HEK293 (cell line): Measurements from ENCODE around the gene DIP2A.

ENCODE experiments used
- CTCF ChIA-PET: fragments of 350-600 bp; formaldehyde crosslinking; extraction: SDS; loops from one replicate; lab custom pipeline; 2021; ENCODE audit warnings: antibody characterized with exemption; lab: Yijun Ruan, JAX
- POLR2A ChIA-PET: fragments of 300-600 bp; formaldehyde crosslinking; extraction: SDS; loops from one replicate; lab custom pipeline; 2020; ENCODE audit warnings: antibody characterized with exemption, inconsistent platforms; lab: Yijun Ruan, JAX
- H3K27ac ChIP-seq: fragments of 200-500 bp; sonication (Bioruptor generic); 2 replicates; pipeline ENCODE4 v1.5.1; 2014; ENCODE audit warnings: low read depth, low read length, control low read depth, inconsistent platforms; ENCODE audit errors: extremely low read depth
- H3K36me3 ChIP-seq, 2 experiments: fragments of 200-500 bp in 1 of 2; sonication (Bioruptor generic) in 1 of 2; 1 replicate in 1 of 2; 2 replicates in 1 of 2; pipeline ENCODE4 v1.5.1; 2014 to 2017; ENCODE audit warnings: inconsistent platforms in 2 of 2, low read length in 2 of 2; ENCODE audit not compliant: control insufficient read depth in 2 of 2, insufficient read depth in 1 of 2
- H3K4me1 ChIP-seq: fragments of 200-500 bp; sonication (Bioruptor generic); 2 replicates; pipeline ENCODE4 v1.5.1; 2014; ENCODE audit warnings: mild to moderate bottlenecking, low read length, inconsistent platforms; ENCODE audit not compliant: control insufficient read depth, insufficient read depth
- H3K4me3 ChIP-seq: 2 replicates; pipeline ENCODE4 v1.5.1; 2011; ENCODE audit warnings: low read depth, mild to moderate bottlenecking, control low read depth, low read length, moderate library complexity
- H3K9me3 ChIP-seq: fragments of 200-500 bp; sonication (Bioruptor generic); 2 replicates; pipeline ENCODE4 v1.5.1; 2014; ENCODE audit warnings: low read depth, low read length, inconsistent platforms; ENCODE audit not compliant: control insufficient read depth, insufficient read depth
- GLIS2 ChIP-seq: fragments of 450-650 bp; formaldehyde crosslinking; IDR thresholded peaks from 2 replicates; pipeline ENCODE4 v1.5.1; 2016; ENCODE audit warnings: missing biosample characterization, missing genetic modification characterization
- KLF16 ChIP-seq: fragments of 450-650 bp; formaldehyde crosslinking; IDR thresholded peaks from 2 replicates; pipeline ENCODE4 v1.5.1; 2017; ENCODE audit warnings: missing biosample characterization, missing genetic modification characterization
- KLF8 ChIP-seq: fragments of 450-650 bp; formaldehyde crosslinking; IDR thresholded peaks from 2 replicates; pipeline ENCODE4 v1.5.1; 2016; ENCODE audit warnings: missing biosample characterization, missing genetic modification characterization
- PRDM1 ChIP-seq: fragments of 450-650 bp; formaldehyde crosslinking; IDR thresholded peaks from 2 replicates; pipeline ENCODE4; 2016; ENCODE audit warnings: missing biosample characterization, missing genetic modification characterization
- REST ChIP-seq: fragments of 450-650 bp; formaldehyde crosslinking; IDR thresholded peaks from 2 replicates; pipeline ENCODE4 v1.5.1; 2016; ENCODE audit warnings: missing biosample characterization, missing genetic modification characterization
- ZBTB1 ChIP-seq: fragments of 450-650 bp; formaldehyde crosslinking; IDR thresholded peaks from 2 replicates; pipeline ENCODE4 v1.5.1; 2016; ENCODE audit warnings: missing biosample characterization, missing genetic modification characterization
- ZNF10 ChIP-seq: fragments of 450-650 bp; formaldehyde crosslinking; IDR thresholded peaks from 2 replicates; pipeline ENCODE4 v1.5.1; 2017; ENCODE audit warnings: missing biosample characterization, missing genetic modification characterization
- ZNF19 ChIP-seq: fragments of 450-650 bp; formaldehyde crosslinking; IDR thresholded peaks from 2 replicates; pipeline ENCODE4; 2016; ENCODE audit warnings: missing biosample characterization, missing genetic modification characterization, low read depth
- ZNF223 ChIP-seq: fragments of 450-650 bp; formaldehyde crosslinking; IDR thresholded peaks from 2 replicates; pipeline ENCODE4 v1.5.1; 2016; ENCODE audit warnings: missing biosample characterization, missing genetic modification characterization
- ZNF302 ChIP-seq: fragments of 450-650 bp; formaldehyde crosslinking; IDR thresholded peaks from 2 replicates; pipeline ENCODE4 v1.5.1; 2016; ENCODE audit warnings: missing biosample characterization, missing genetic modification characterization, low read depth
- ZNF37A ChIP-seq: fragments of 450-650 bp; IDR thresholded peaks from 2 replicates; pipeline ENCODE4 v1.5.1; 2018; ENCODE audit warnings: missing biosample characterization, missing genetic modification characterization
- ZNF394 ChIP-seq: fragments of 450-650 bp; formaldehyde crosslinking; IDR thresholded peaks from 2 replicates; pipeline ENCODE4 v1.5.1; 2016; ENCODE audit warnings: missing biosample characterization, missing genetic modification characterization, mild to moderate bottlenecking, moderate library complexity, borderline replicate concordance
- ZNF423 ChIP-seq: fragments of 450-650 bp; formaldehyde crosslinking; IDR thresholded peaks from 2 replicates; pipeline ENCODE4 v1.5.1; 2016; ENCODE audit warnings: missing biosample characterization, missing genetic modification characterization
- ZNF426 ChIP-seq: fragments of 450-650 bp; formaldehyde crosslinking; IDR thresholded peaks from 2 replicates; pipeline ENCODE4 v1.5.1; 2017; ENCODE audit warnings: missing biosample characterization, missing genetic modification characterization, mild to moderate bottlenecking, inconsistent platforms, moderate library complexity
- ZNF473 ChIP-seq: fragments of 450-650 bp; formaldehyde crosslinking; IDR thresholded peaks from 2 replicates; pipeline ENCODE4 v1.5.1; 2017; ENCODE audit warnings: missing biosample characterization, missing genetic modification characterization
- ZNF48 ChIP-seq: fragments of 450-650 bp; formaldehyde crosslinking; IDR thresholded peaks from 2 replicates; pipeline ENCODE4 v1.5.1; 2016; ENCODE audit warnings: missing biosample characterization, missing genetic modification characterization
- ZNF518A ChIP-seq: fragments of 450-650 bp; formaldehyde crosslinking; conservative IDR thresholded peaks from 2 replicates; pipeline ENCODE4 v1.5.1; 2016; ENCODE audit warnings: low read depth, missing biosample characterization, missing genetic modification characterization
- ZNF571 ChIP-seq: fragments of 450-650 bp; formaldehyde crosslinking; IDR thresholded peaks from 2 replicates; pipeline ENCODE4 v1.5.0; 2017; ENCODE audit warnings: missing biosample characterization, missing genetic modification characterization
- ZNF626 ChIP-seq: fragments of 450-650 bp; sonication (Bioruptor Pico); formaldehyde crosslinking; IDR thresholded peaks from 2 replicates; pipeline ENCODE4 v1.5.1; 2018; ENCODE audit warnings: missing biosample characterization, missing genetic modification characterization, inconsistent platforms
- ZNF629 ChIP-seq: fragments of 450-650 bp; formaldehyde crosslinking; IDR thresholded peaks from 2 replicates; pipeline ENCODE4 v1.5.1; 2017; ENCODE audit warnings: missing biosample characterization, missing genetic modification characterization
- ZNF660 ChIP-seq: fragments of 450-650 bp; IDR thresholded peaks from 2 replicates; pipeline ENCODE4 v1.5.1; 2018; ENCODE audit warnings: missing biosample characterization, mild to moderate bottlenecking, missing genetic modification characterization
- ZNF664 ChIP-seq: fragments of 450-650 bp; formaldehyde crosslinking; IDR thresholded peaks from 2 replicates; pipeline ENCODE4 v1.5.1; 2016; ENCODE audit warnings: missing biosample characterization, missing genetic modification characterization
- ZNF747 ChIP-seq: fragments of 450-650 bp; formaldehyde crosslinking; IDR thresholded peaks from 2 replicates; pipeline ENCODE4 v1.5.1; 2016; ENCODE audit warnings: missing biosample characterization, missing genetic modification characterization
- ZNF837 ChIP-seq: fragments of 450-650 bp; formaldehyde crosslinking; IDR thresholded peaks from 2 replicates; pipeline ENCODE4 v1.5.1; 2016; ENCODE audit warnings: missing biosample characterization, missing genetic modification characterization

Gene DIP2A

GRCh38 chr21:46428286-46428685, 30.4 kb upstream of the DIP2A start:
- Histone ChIP-seq H3K36me3 (peaks cover 14 to 85% of the 10 kb centered on the region in 2 experiments; a peak in 2 of 3 replicates), H3K9me3 (no peaks in the 10 kb centered on the region), H3K4me1 (no peaks in the 10 kb centered on the region), H3K4me3 (no peak overlapping the region), H3K27ac (no peak overlapping the region)
- no peak for TF ChIP-seq ZNF223 (tag by site-specific recombination)
- no peak for TF ChIP-seq ZNF660 (tag by site-specific recombination)
- TF ChIP-seq ZNF394 (tag by site-specific recombination): no peak
- TF ChIP-seq ZNF837 (tag by site-specific recombination): no peak
- TF ChIP-seq PRDM1: no peak
- no peak for TF ChIP-seq ZNF37A (tag by site-specific recombination)
- no peak for TF ChIP-seq ZNF571
- no peak for TF ChIP-seq REST (tag by site-specific recombination)
- no peak for TF ChIP-seq ZNF747 (tag by site-specific recombination)
- no peak for TF ChIP-seq ZBTB1 (tag by site-specific recombination)
- no peak for TF ChIP-seq ZNF302 (tag by site-specific recombination)
- ChIA-PET POLR2A (no interaction called here), CTCF (interaction anchor here (0.6 kb wide), 1 partner anchor 208 kb away, joined by 3 read pairs; no protein-coding TSS in a partner anchor)

GRCh38 chr21:46428987-46429710, 29.5 kb upstream of the DIP2A start:
- Histone ChIP-seq H3K4me3 (no peak overlapping the region), H3K9me3 (no peaks in the 10 kb centered on the region), H3K27ac (no peak overlapping the region), H3K4me1 (no peaks in the 10 kb centered on the region), H3K36me3 (peaks cover 20 to 89% of the 10 kb centered on the region in 2 experiments; a peak in 2 of 3 replicates)
- CTCF ChIA-PET: no interaction called here
- POLR2A ChIA-PET: no interaction called here
- TF ChIP-seq ZNF629 (tag by site-specific recombination) (no peak), ZNF426 (no peak), KLF16 (no peak), GLIS2 (tag by site-specific recombination) (no peak), ZNF518A (tag by site-specific recombination) (no peak), ZNF473 (tag by site-specific recombination) (no peak), ZNF423 (no peak), REST (tag by site-specific recombination) (no peak), ZNF10 (no peak), KLF8 (tag by site-specific recombination) (no peak), ZNF19 (tag by site-specific recombination) (no peak), ZNF664 (no peak), ZNF626 (tag by site-specific recombination) (no peak), ZNF48 (no peak)
